Gastrocnemius medialis (tissue), 4 donors: ENCODE measurements around the gene ARHGAP27. TPM values are rescaled to one million over a fixed set of nuclear protein-coding genes. Genes with fewer than 3 reads are reported as not detected.

Experiments used
- ATAC-seq, 2 donors: fragments of 150-250 bp; one replicate each; pipeline ENCODE4 v1.9.1; 2016
- DNase-seq, 2 donors: peaks; one replicate each; pipeline ENCODE4 v3.0.0-alpha.2; 2019
- H3K27ac ChIP-seq, 4 donors: fragments of 200-600 bp; sonication (generic); 1 replicate in 1 of 4; 2 replicates in 3 of 4; pipeline ENCODE4 v1.5.1; 2016 to 2018; ENCODE audit warnings: mild to moderate bottlenecking in 2 of 4, moderate library complexity in 1 of 4
- H3K27me3 ChIP-seq, 3 donors: fragments of 200-600 bp; sonication (generic) in 2 of 3; 1 replicate in 1 of 3; 2 replicates in 2 of 3; pipeline versions ENCODE4 v1.5.1 to v1.6.0; 2016 to 2019; ENCODE audit warnings: mild to moderate bottlenecking in 1 of 3, moderate library complexity in 1 of 3
- H3K36me3 ChIP-seq, 2 donors: fragments of 200-600 bp; sonication (generic) in 1 of 2; one replicate each; pipeline ENCODE4 v1.5.1; 2017 to 2018
- H3K4me1 ChIP-seq, 2 donors: fragments of 200-600 bp; sonication (generic) in 1 of 2; one replicate each; pipeline ENCODE4 v1.5.1; 2016 to 2017; ENCODE audit warnings: mild to moderate bottlenecking in 2 of 2
- H3K4me3 ChIP-seq, 4 donors: fragments of 200-600 bp; sonication (generic) in 3 of 4; 1 replicate in 1 of 4; 2 replicates in 3 of 4; pipeline ENCODE4 v1.5.1; 2016 to 2019; ENCODE audit warnings: mild to moderate bottlenecking in 2 of 4
- H3K9me3 ChIP-seq, 3 donors: fragments of 200-600 bp; sonication (generic) in 2 of 3; 1 replicate in 1 of 3; 2 replicates in 2 of 3; pipeline ENCODE4 v1.5.1; 2016 to 2019
- POLR2A ChIP-seq, 2 donors: fragments of 450-650 bp; IDR thresholded peaks; one replicate each; pipeline ENCODE4 v1.6.1; 2017; ENCODE audit warnings: antibody characterized with exemption in 2 of 2, mild to moderate bottlenecking in 2 of 2, moderate library complexity in 2 of 2
- in situ Hi-C, 4 donors: fragments of 200-750 bp; cut with MboI; loops; one replicate each; pipeline versions ENCODE4 v1.15.0 to v1.8.0; 2017; ENCODE audit warnings: low sequenced_read_pairs in 4 of 4
- intact Hi-C: fragments of 100-400 bp; cut with DNase I; formaldehyde crosslinking; loops from one replicate; pipeline ENCODE4 v1.15.1; 2023; ENCODE audit warnings: low total_unique reads
- total RNA-seq, 4 donors: library from RNA; depleted of rRNA; stranded (reverse); fragments of >200 nt; gene quantifications; one replicate each; pipeline versions ENCODE4 v1.1.0 to v1.2.3, GENCODE V29; 2016
- TF ChIP-seq, protein P1 (sequence below), 5 experiments: fragments of 450-650 bp in 3 of 5; fragments of 200-600 bp in 2 of 5; sonication (generic) in 2 of 5; IDR thresholded peaks in 4 of 5; conservative IDR thresholded peaks in 1 of 5; 1 replicate in 4 of 5; 2 replicates in 1 of 5; pipeline ENCODE4 v1.5.1; 2016 to 2019; ENCODE audit warnings: antibody characterized with exemption in 5 of 5, mild to moderate bottlenecking in 3 of 5, moderate library complexity in 3 of 5

ARHGAP27 gene
- total RNA-seq, 4 donors from 2014 or later, result 4.2 to 6.0 (median 5.1) TPM

- intact Hi-C loops (no loop called here), in situ Hi-C loops (no loop called here)
- ATAC-seq (no peak), DNase-seq (no peak)
- no peak for TF ChIP-seq POLR2A (IDR thresholded peaks at IDR 0.05)
- TF ChIP-seq, protein P1, sequence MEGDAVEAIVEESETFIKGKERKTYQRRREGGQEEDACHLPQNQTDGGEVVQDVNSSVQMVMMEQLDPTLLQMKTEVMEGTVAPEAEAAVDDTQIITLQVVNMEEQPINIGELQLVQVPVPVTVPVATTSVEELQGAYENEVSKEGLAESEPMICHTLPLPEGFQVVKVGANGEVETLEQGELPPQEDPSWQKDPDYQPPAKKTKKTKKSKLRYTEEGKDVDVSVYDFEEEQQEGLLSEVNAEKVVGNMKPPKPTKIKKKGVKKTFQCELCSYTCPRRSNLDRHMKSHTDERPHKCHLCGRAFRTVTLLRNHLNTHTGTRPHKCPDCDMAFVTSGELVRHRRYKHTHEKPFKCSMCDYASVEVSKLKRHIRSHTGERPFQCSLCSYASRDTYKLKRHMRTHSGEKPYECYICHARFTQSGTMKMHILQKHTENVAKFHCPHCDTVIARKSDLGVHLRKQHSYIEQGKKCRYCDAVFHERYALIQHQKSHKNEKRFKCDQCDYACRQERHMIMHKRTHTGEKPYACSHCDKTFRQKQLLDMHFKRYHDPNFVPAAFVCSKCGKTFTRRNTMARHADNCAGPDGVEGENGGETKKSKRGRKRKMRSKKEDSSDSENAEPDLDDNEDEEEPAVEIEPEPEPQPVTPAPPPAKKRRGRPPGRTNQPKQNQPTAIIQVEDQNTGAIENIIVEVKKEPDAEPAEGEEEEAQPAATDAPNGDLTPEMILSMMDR (IDR thresholded peaks at IDR 0.05 in 4 of 5, conservative IDR thresholded peaks at IDR 0.05 in 1 of 5), result no peak
- Histone ChIP-seq H3K27me3 (peaks cover 8 to 24% (median 18%) of the 10 kb centered on the region in 3 donors), H3K36me3 (peaks cover 0 to 27% of the 10 kb centered on the region in 2 donors), H3K9me3 (no peaks in the 10 kb centered on the region), H3K4me3 (no peak overlapping the region), H3K27ac (no peak overlapping the region), H3K4me1 (peaks cover 33 to 38% of the 10 kb centered on the region in 2 donors)
Observed at GRCh38 chr17:45436161-45436560, 3.5 kb upstream of the ARHGAP27 start.

DNA sequence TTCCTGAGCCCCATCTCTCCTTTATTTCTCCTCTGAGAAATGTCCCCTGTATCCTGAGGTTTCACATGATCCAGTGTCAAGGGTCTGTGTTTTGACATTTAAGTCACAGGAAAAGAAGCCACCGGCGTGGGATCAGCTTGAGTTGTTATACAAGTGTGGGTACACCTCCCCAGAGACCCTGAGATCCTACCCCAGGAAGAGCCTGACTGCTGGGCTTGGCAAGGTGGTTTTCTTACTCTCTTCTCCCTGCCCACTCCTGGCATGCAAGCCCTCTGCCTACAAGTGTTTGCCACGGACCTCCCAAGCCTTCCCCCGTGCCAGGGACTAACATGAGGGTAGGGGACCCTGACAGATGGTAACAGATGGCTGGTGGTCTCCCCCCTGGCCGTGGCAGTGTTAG, 2.8 kb upstream of the ARHGAP27 start:
- TF ChIP-seq, protein P1 (IDR thresholded peaks at IDR 0.05 in 4 of 5, conservative IDR thresholded peaks at IDR 0.05 in 1 of 5), result no peak
- TF ChIP-seq POLR2A (IDR thresholded peaks at IDR 0.05), result no peak
- H3K27me3 ChIP-seq, result peaks cover 15 to 30% (median 25%) of the 10 kb centered on the region in 3 donors
- no peak overlapping the region for H3K27ac ChIP-seq
- peaks cover 30 to 38% of the 10 kb centered on the region in 2 donors for H3K4me1 ChIP-seq
- H3K36me3 ChIP-seq, result peaks cover 0 to 27% of the 10 kb centered on the region in 2 donors
- ATAC-seq (no peak), DNase-seq (no peak)
- no peak overlapping the region for H3K4me3 ChIP-seq
- intact Hi-C loops, result no loop called here
- in situ Hi-C loops, result no loop called here
- no peaks in the 10 kb centered on the region for H3K9me3 ChIP-seq

- Histone ChIP-seq H3K4me1 (peaks cover 23 to 32% of the 10 kb centered on the region in 2 donors), H3K9me3 (no peaks in the 10 kb centered on the region), H3K27me3 (peaks cover 33 to 51% (median 42%) of the 10 kb centered on the region in 3 donors), H3K4me3 (peak overlapping the region in 3 of 4 donors; percentile 57 to 63 (median 58)), H3K36me3 (peaks cover 0 to 26% of the 10 kb centered on the region in 2 donors), H3K27ac (peak overlapping the region; percentile 14 to 69 (median 58))
- intact Hi-C loops (no loop called here), in situ Hi-C loops (no loop called here)
- no peak for ATAC-seq
- DNase-seq, result no peak
- no peak for TF ChIP-seq POLR2A (IDR thresholded peaks at IDR 0.05)
- TF ChIP-seq, protein P1 (IDR thresholded peaks at IDR 0.05 in 4 of 5, conservative IDR thresholded peaks at IDR 0.05 in 1 of 5), result no peak
Observed at GRCh38 chr17:45433159-45433535, 477 bp upstream of the ARHGAP27 start.

- ATAC-seq (no peak), DNase-seq (peak in 1 of 2 donors; percentile 21)
- H3K4me3 ChIP-seq, result peak overlapping the region; percentile 51 to 63 (median 58)
- intact Hi-C loops (no loop called here), in situ Hi-C loops (no loop called here)
- peaks cover 25 to 34% of the 10 kb centered on the region in 2 donors for H3K4me1 ChIP-seq
- no peaks in the 10 kb centered on the region for H3K9me3 ChIP-seq
- H3K36me3 ChIP-seq, result peaks cover 0 to 12% of the 10 kb centered on the region in 2 donors
- TF ChIP-seq, protein P1 (IDR thresholded peaks at IDR 0.05 in 4 of 5, conservative IDR thresholded peaks at IDR 0.05 in 1 of 5), result no peak
- TF ChIP-seq POLR2A (IDR thresholded peaks at IDR 0.05), result no peak
- H3K27ac ChIP-seq, result peak overlapping the region; percentile 14 to 74 (median 68)
- H3K27me3 ChIP-seq, result peaks cover 33 to 51% (median 42%) of the 10 kb centered on the region in 3 donors
Observed at GRCh38 chr17:45431531-45432404, 902 bp downstream of the ARHGAP27 start.
